Esophagus muscularis mucosa (tissue), 3 donors: Measurements from ENCODE around the gene ZFP36L1.

Source experiments
- CTCF ChIP-seq, 3 experiments: fragments of 200-600 bp in 2 of 3; fragments of 450-650 bp in 1 of 3; sonication (generic) in 2 of 3; IDR thresholded peaks; one replicate each; pipeline ENCODE4 v1.5.1; 2017 to 2019; ENCODE audit warnings: antibody characterized with exemption in 3 of 3, mild to moderate bottlenecking in 2 of 3, moderate library complexity in 1 of 3
- POLR2A ChIP-seq: fragments of 450-650 bp; IDR thresholded peaks from one replicate; pipeline ENCODE4 v1.6.1; 2017; ENCODE audit warnings: antibody characterized with exemption, moderate library complexity, mild to moderate bottlenecking, low read depth

- TF ChIP-seq CTCF (IDR thresholded peaks at IDR 0.05) (no peak), POLR2A (no peak)
Measured at GRCh38 chr14:68805414-68805813, 12.5 kb upstream of the ZFP36L1 start.
